NT2/D1 (cell line): Measurements from ENCODE around the gene GOT1.

Experiments used
- SUZ12 ChIP-seq: IDR thresholded peaks from 2 replicates; pipeline ENCODE4 v1.6.1; 2011; ENCODE audit not compliant: insufficient read length, insufficient read depth; ENCODE audit errors: extremely low read depth
- YY1 ChIP-seq: IDR thresholded peaks from 2 replicates; pipeline ENCODE4 v1.6.1; 2011; ENCODE audit not compliant: insufficient read length, insufficient read depth
- ZNF274 ChIP-seq: IDR thresholded peaks from 2 replicates; pipeline ENCODE4 v1.6.1; 2011; ENCODE audit warnings: mild to moderate bottlenecking, low read depth, low read length

- TF ChIP-seq YY1 = no peak
- no peak for TF ChIP-seq ZNF274
- no peak for TF ChIP-seq SUZ12
Observed at GRCh38 chr10:99461230-99461629, 30.8 kb upstream of the GOT1 start.
